ENCODE results near the gene ZNF580. TPM values are rescaled to one million over a fixed set of nuclear protein-coding genes. Genes with fewer than 3 reads are reported as not detected.

The ZNF580 gene
- total and polyA plus RNA-seq, 9 of the 15 experiments (the other 6 are each of a cell fraction or from before 2014, with no cell fraction given): 2.3 to 47.4 (median 6.0) TPM

DNA sequence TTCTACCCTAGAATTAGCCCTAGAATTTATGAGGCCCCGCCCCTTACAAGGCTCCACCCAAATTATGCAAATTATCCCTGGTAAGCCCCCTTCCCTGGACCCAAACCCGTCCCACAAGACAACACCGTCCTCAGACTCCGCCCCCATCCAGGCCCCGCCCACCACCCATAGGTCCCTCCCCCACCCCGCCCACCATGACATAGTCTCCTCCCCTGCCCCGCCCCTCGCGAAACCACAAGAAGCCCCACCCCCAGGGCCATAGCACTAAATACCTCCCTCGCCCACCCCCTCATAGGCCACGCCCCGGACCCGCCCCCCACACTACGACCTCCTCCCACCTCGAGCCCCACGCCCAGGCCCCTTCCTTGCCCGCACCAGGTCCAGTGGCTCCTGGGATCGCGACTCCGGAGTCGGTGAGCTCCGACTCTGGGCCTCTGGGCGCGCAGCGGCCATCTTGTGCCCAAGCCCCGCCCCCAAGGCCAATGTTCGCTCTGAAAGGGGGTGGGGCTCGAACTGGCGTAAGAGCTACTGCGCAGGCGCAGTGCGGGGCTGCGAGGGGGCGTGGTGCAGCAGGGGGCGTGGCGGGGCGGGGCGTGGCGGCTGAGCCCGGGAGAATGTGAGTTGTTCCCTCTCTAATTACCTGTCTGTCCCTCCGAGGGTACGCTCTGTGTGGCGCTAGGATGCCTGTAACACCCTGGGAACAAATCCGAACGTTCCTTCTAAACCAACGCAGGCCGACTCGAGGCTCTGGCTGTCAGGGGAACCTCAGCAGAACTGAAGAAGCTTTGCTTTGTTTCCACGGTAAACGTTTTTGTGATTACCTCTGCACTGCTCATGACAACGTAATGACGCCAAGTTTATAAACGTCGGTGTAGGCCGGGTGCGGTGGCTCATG, 16.4 kb upstream of the ZNF580 start, which contains the start of gene ZNF784:
TSS of gene ZNF784 (minus strand) at position 458 of the 895 bp plus-strand sequence. CDS start at position 453, 5 bp downstream.
- ChIA-PET POLR2A (interaction anchor here (0.6 to 3.8 kb wide), 18 partner anchors 9 to 551 kb away, joined by 3 to 18 read pairs (median 3); partner anchors contain the start of genes FIZ1, TMEM238 and ZNF865), CTCF (ENCODE audit: low intra/inter-chr PET ratio) (no interaction called here)
- BruUV-seq (replicated peaks): no TSS peak
- FAIRE-seq (peak; percentile 92), DNase-seq (ENCODE audit: extremely low read depth in 1 of 4, low spot score in 3 of 4) (peak; percentile 95 to 97 (median 97)), ATAC-seq (peak; percentile 88)
- WGBS (ENCODE audit: insufficient coverage, low coverage, missing lambda C conversion rate): 1% methylated on average over 48 of the region's 56 CpGs
- Histone ChIP-seq H2AFZ (ENCODE audit: low read depth, low read length) (peak within 1 kb of the TSS; percentile 99), H3K9ac (ENCODE audit: insufficient read depth in 1 of 2, low read depth in 2 of 2, low read length in 2 of 2) (peak within 1 kb of the TSS; percentile 67 to 95), H3K4me1 (replicated peaks in 1 of 2; ENCODE audit: control insufficient read depth in 2 of 2, insufficient read depth in 2 of 2, low read length in 2 of 2) (peaks cover 9 to 11% of the 10 kb centered on the region in 2 experiments; a peak in 4 of 5 replicates), H4K20me1 (replicated peaks; ENCODE audit: control insufficient read depth, insufficient read depth, low read length) (no peaks in the 10 kb centered on the region; the same call in 1 of the 2 replicates), H3K9me1 (ENCODE audit: control insufficient read depth, insufficient read depth, low read length) (peaks cover 3% of the 10 kb centered on the region), H3K79me2 (ENCODE audit: control insufficient read depth, insufficient read depth, low read length) (peaks cover 7% of the 10 kb centered on the region; the same call in 2 of the 3 replicates), H3K4me3 (peak within 1 kb of the TSS; percentile 53), H3K36me3 (ENCODE audit: control insufficient read depth, insufficient read depth, low read length) (peaks cover 9% of the 10 kb centered on the region; the same call in 1 of the 3 replicates), H3K27me3 (ENCODE audit: control insufficient read depth in 2 of 2, insufficient read depth in 2 of 2, low read length in 2 of 2) (no peaks in the 10 kb centered on the region), H3K27ac (ENCODE audit: extremely low read depth, low read depth, low read length) (peak within 1 kb of the TSS; percentile 93), H3K9me3 (replicated peaks; ENCODE audit: control insufficient read depth, insufficient read depth, low read depth, low read length) (no peaks in the 10 kb centered on the region), H3K4me2 (ENCODE audit: insufficient read depth, low read length) (peak within 1 kb of the TSS; percentile 89)
- in situ Hi-C loops (cut with MboI) (loop anchor here (5.0 to 25.0 kb wide), 4 partner anchors 107 to 688 kb away; partner anchors contain the start of genes BRSK1, HSPBP1, TNNT1 and ZSCAN5A), intact Hi-C loops (cut with micrococcal nuclease) (no loop called here)
- TF ChIP-seq, protein P1, sequence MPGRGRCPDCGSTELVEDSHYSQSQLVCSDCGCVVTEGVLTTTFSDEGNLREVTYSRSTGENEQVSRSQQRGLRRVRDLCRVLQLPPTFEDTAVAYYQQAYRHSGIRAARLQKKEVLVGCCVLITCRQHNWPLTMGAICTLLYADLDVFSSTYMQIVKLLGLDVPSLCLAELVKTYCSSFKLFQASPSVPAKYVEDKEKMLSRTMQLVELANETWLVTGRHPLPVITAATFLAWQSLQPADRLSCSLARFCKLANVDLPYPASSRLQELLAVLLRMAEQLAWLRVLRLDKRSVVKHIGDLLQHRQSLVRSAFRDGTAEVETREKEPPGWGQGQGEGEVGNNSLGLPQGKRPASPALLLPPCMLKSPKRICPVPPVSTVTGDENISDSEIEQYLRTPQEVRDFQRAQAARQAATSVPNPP (IDR thresholded peaks at IDR 0.05; ENCODE audit: borderline replicate concordance, insufficient read depth, insufficient read length): no peak
- TF ChIP-seq, protein P2, sequence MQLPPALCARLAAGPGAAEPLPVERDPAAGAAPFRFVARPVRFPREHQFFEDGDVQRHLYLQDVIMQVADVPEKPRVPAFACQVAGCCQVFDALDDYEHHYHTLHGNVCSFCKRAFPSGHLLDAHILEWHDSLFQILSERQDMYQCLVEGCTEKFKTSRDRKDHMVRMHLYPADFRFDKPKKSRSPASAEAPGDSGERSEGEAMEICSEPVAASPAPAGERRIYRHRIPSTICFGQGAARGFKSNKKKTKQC (CRISPR knock-in tag; IDR thresholded peaks at IDR 0.05): no peak
- TF ChIP-seq, protein P3, sequence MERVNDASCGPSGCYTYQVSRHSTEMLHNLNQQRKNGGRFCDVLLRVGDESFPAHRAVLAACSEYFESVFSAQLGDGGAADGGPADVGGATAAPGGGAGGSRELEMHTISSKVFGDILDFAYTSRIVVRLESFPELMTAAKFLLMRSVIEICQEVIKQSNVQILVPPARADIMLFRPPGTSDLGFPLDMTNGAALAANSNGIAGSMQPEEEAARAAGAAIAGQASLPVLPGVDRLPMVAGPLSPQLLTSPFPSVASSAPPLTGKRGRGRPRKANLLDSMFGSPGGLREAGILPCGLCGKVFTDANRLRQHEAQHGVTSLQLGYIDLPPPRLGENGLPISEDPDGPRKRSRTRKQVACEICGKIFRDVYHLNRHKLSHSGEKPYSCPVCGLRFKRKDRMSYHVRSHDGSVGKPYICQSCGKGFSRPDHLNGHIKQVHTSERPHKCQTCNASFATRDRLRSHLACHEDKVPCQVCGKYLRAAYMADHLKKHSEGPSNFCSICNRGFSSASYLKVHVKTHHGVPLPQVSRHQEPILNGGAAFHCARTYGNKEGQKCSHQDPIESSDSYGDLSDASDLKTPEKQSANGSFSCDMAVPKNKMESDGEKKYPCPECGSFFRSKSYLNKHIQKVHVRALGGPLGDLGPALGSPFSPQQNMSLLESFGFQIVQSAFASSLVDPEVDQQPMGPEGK (CRISPR knock-in tag; IDR thresholded peaks at IDR 0.05; ENCODE audit: borderline replicate concordance): no peak
- no peak for TF ChIP-seq BRCA1 (IDR thresholded peaks at IDR 0.05)
- TF ChIP-seq BRCA1 (CRISPR knock-in tag; IDR thresholded peaks at IDR 0.05): no peak
- TF ChIP-seq MEF2A (IDR thresholded peaks at IDR 0.05; ENCODE audit: control insufficient read depth, low read depth, low read length): no peak
- TF ChIP-seq PRPF4 (IDR thresholded peaks at IDR 0.05; ENCODE audit: insufficient read depth, low read depth, low read length, poor library complexity, severe bottlenecking): no peak
- TF ChIP-seq TRIM24 (IDR thresholded peaks at IDR 0.05): no peak
- no peak for TF ChIP-seq IFI16 (CRISPR knock-in tag; IDR thresholded peaks at IDR 0.05)
- TF ChIP-seq, protein P4, sequence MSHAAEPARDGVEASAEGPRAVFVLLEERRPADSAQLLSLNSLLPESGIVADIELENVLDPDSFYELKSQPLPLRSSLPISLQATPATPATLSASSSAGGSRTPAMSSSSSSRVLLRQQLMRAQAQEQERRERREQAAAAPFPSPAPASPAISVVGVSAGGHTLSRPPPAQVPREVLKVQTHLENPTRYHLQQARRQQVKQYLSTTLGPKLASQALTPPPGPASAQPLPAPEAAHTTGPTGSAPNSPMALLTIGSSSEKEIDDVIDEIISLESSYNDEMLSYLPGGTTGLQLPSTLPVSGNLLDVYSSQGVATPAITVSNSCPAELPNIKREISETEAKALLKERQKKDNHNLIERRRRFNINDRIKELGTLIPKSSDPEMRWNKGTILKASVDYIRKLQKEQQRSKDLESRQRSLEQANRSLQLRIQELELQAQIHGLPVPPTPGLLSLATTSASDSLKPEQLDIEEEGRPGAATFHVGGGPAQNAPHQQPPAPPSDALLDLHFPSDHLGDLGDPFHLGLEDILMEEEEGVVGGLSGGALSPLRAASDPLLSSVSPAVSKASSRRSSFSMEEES (CRISPR knock-in tag; IDR thresholded peaks at IDR 0.05): no peak
- no peak for TF ChIP-seq SNIP1 (IDR thresholded peaks at IDR 0.05; ENCODE audit: low read depth)
- TF ChIP-seq, protein P5, sequence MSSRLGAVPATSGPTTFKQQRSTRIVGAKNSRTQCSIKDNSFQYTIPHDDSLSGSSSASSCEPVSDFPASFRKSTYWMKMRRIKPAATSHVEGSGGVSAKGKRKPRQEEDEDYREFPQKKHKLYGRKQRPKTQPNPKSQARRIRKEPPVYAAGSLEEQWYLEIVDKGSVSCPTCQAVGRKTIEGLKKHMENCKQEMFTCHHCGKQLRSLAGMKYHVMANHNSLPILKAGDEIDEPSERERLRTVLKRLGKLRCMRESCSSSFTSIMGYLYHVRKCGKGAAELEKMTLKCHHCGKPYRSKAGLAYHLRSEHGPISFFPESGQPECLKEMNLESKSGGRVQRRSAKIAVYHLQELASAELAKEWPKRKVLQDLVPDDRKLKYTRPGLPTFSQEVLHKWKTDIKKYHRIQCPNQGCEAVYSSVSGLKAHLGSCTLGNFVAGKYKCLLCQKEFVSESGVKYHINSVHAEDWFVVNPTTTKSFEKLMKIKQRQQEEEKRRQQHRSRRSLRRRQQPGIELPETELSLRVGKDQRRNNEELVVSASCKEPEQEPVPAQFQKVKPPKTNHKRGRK (tag; IDR thresholded peaks at IDR 0.05): no peak
